Measurements from ENCODE around the gene DAP. TPM values are rescaled to one million over a fixed set of nuclear protein-coding genes. Genes with fewer than 3 reads are reported as not detected.

DAP gene
- total RNA-seq, 1 experiment from 2014 or later, result 47.7 TPM

GRCh38 chr5:10678244-10678643 is 82.8 kb downstream of the DAP start:
- Mint-ChIP-seq H3K4me1 (no peaks in the 10 kb centered on the region), H3K9me3 (peaks cover 8% of the 10 kb centered on the region), H3K27ac (no peak overlapping the region), H3K27me3 (ENCODE audit: low read depth) (no peaks in the 10 kb centered on the region; the same call in 1 of the 2 replicates), H3K36me3 (peaks cover 22% of the 10 kb centered on the region), H3K4me3 (no peak overlapping the region)
- TF ChIP-seq TCF7 (CRISPR knock-in tag; IDR thresholded peaks at IDR 0.05; ENCODE audit: low read depth), result no peak
- POLR2A ChIA-PET, result interaction anchor here (1.3 kb wide), 1 partner anchor 50 kb away, joined by 4 read pairs; no protein-coding TSS in a partner anchor
- DNase-seq (ENCODE audit: low spot score) (no peak), ATAC-seq (no peak)
- CTCF ChIA-PET, result no interaction called here

- H3K27ac Mint-ChIP-seq, result no peak overlapping the region
- ChIA-PET CTCF (no interaction called here), POLR2A (no interaction called here)
- ATAC-seq, result no peak
- H3K27me3 Mint-ChIP-seq (ENCODE audit: low read depth), result no peaks in the 10 kb centered on the region; the same call in 1 of the 2 replicates
- H3K4me1 Mint-ChIP-seq, result no peaks in the 10 kb centered on the region
- H3K4me3 Mint-ChIP-seq, result no peak overlapping the region
- TF ChIP-seq SP1 (CRISPR knock-in tag; conservative IDR thresholded peaks at IDR 0.05) (no peak), USF2 (CRISPR knock-in tag; IDR thresholded peaks at IDR 0.05) (no peak), NR1H2 (CRISPR knock-in tag; IDR thresholded peaks at IDR 0.05) (no peak), SMAD4 (CRISPR knock-in tag; IDR thresholded peaks at IDR 0.05) (no peak), ZNF317 (CRISPR knock-in tag; IDR thresholded peaks at IDR 0.05; ENCODE audit: borderline replicate concordance, low read depth) (no peak), ATF6 (CRISPR knock-in tag; IDR thresholded peaks at IDR 0.05) (no peak), JUN (CRISPR knock-in tag; IDR thresholded peaks at IDR 0.05) (no peak), E2F1 (CRISPR knock-in tag; IDR thresholded peaks at IDR 0.05) (no peak), NFYB (CRISPR knock-in tag; conservative IDR thresholded peaks at IDR 0.05; ENCODE audit: low read depth) (no peak), ETV6 (CRISPR knock-in tag; IDR thresholded peaks at IDR 0.05) (no peak), PRDM15 (CRISPR knock-in tag; IDR thresholded peaks at IDR 0.05) (no peak), GTF2I (CRISPR knock-in tag; conservative IDR thresholded peaks at IDR 0.05) (no peak), ZSCAN18 (CRISPR knock-in tag; IDR thresholded peaks at IDR 0.05) (no peak), HMGXB4 (CRISPR knock-in tag; IDR thresholded peaks at IDR 0.05) (no peak), JAZF1 (CRISPR knock-in tag; IDR thresholded peaks at IDR 0.05) (no peak), ZNF512 (CRISPR knock-in tag; IDR thresholded peaks at IDR 0.05; ENCODE audit: borderline replicate concordance) (no peak)
- DNase-seq (ENCODE audit: low spot score), result no peak
- H3K9me3 Mint-ChIP-seq, result peaks cover 8% of the 10 kb centered on the region
- H3K36me3 Mint-ChIP-seq, result peaks cover 22% of the 10 kb centered on the region
Observed at GRCh38 chr5:10677533-10677932, 83.5 kb downstream of the DAP start.
